Measurements from ENCODE around the gene TM6SF1. TPM values are rescaled to one million over a fixed set of nuclear protein-coding genes. Genes with fewer than 3 reads are reported as not detected.

Gene TM6SF1
- polyA plus RNA-seq, 1 donor from 2014 or later, result 0.16 TPM

DNA sequence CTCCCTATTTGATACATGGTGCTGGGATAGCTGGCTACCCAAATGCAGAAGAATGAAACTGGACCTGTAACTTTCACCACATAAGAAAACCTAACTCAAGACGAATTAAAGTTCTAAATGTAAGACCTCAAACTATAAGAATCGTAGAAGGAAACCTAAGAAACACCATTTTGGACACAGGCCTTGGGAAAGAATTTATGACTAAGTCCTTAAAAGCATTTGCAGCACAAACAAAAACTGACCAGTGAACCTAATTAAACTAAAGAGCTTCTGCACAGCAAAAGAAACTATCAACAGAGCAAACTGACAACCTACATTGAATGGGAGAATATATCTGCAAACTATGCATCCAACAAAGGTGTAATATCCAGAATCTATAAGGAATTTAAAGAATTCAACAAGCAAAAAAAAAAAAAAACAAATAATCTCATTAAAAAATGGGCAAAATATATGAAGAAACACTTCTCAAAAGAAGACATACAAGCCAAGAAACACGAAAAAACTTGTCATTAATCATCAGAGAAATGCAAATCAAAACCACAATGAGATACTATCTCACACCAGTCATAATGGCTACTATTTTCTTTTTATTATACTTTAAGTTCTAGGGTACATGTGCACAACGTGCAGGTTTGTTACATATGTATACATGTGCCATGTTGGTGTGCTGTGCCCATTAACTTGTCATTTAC is 63.2 kb downstream of the TM6SF1 start:
- no peaks in the 10 kb centered on the region for H4K20me1 ChIP-seq (ENCODE audit: insufficient read depth)
- H3K36me3 ChIP-seq (ENCODE audit: insufficient read depth, low read length), result no peaks in the 10 kb centered on the region
- H3K79me2 ChIP-seq (replicated peaks; ENCODE audit: insufficient read depth, low read length), result peaks cover 91% of the 10 kb centered on the region

DNA sequence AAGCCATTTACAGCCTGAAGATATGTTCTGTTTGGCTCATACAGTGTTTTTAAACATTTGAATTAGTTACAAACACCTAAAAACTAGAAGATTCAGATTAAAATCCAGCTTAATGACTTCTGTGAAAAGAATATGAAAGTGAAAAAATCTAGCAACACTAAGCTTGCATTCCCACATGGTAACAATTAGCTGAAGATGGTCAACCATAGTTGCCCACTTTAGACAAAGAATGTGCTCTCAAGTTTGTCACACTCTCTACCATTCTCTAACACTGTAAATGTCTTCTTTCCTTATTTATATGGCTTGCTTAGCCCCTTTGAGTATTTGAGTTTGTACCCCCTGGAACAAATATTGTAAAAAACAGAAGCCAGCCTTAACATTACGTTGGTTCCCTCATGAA is 67.4 kb downstream of the TM6SF1 start:
- H3K9me2 ChIP-seq (ENCODE audit: insufficient read depth, low read length), result no peaks in the 10 kb centered on the region
- H4K20me1 ChIP-seq (ENCODE audit: insufficient read depth), result no peaks in the 10 kb centered on the region
- peaks cover 4% of the 10 kb centered on the region for H3F3A ChIP-seq (ENCODE audit: insufficient read depth, low read length, poor library complexity, severe bottlenecking)
- TF ChIP-seq EP300 (conservative IDR thresholded peaks at IDR 0.05; ENCODE audit: poor library complexity, severe bottlenecking) (no peak), MXI1 (conservative IDR thresholded peaks at IDR 0.05; ENCODE audit: poor library complexity, severe bottlenecking) (no peak), RAD21 (conservative IDR thresholded peaks at IDR 0.05) (no peak), TAF1 (IDR thresholded peaks at IDR 0.05; ENCODE audit: low read depth) (no peak), POLR2AphosphoS5 (IDR thresholded peaks at IDR 0.05) (no peak), EZH2 (IDR thresholded peaks at IDR 0.05; ENCODE audit: borderline replicate concordance, insufficient read depth, low read length, poor library complexity, severe bottlenecking) (no peak), SMC3 (conservative IDR thresholded peaks at IDR 0.05; ENCODE audit: poor library complexity) (no peak)
- TF ChIP-seq, protein P1, sequence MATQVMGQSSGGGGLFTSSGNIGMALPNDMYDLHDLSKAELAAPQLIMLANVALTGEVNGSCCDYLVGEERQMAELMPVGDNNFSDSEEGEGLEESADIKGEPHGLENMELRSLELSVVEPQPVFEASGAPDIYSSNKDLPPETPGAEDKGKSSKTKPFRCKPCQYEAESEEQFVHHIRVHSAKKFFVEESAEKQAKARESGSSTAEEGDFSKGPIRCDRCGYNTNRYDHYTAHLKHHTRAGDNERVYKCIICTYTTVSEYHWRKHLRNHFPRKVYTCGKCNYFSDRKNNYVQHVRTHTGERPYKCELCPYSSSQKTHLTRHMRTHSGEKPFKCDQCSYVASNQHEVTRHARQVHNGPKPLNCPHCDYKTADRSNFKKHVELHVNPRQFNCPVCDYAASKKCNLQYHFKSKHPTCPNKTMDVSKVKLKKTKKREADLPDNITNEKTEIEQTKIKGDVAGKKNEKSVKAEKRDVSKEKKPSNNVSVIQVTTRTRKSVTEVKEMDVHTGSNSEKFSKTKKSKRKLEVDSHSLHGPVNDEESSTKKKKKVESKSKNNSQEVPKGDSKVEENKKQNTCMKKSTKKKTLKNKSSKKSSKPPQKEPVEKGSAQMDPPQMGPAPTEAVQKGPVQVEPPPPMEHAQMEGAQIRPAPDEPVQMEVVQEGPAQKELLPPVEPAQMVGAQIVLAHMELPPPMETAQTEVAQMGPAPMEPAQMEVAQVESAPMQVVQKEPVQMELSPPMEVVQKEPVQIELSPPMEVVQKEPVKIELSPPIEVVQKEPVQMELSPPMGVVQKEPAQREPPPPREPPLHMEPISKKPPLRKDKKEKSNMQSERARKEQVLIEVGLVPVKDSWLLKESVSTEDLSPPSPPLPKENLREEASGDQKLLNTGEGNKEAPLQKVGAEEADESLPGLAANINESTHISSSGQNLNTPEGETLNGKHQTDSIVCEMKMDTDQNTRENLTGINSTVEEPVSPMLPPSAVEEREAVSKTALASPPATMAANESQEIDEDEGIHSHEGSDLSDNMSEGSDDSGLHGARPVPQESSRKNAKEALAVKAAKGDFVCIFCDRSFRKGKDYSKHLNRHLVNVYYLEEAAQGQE (IDR thresholded peaks at IDR 0.05; ENCODE audit: borderline replicate concordance), result no peak
- TF ChIP-seq, protein P2, sequence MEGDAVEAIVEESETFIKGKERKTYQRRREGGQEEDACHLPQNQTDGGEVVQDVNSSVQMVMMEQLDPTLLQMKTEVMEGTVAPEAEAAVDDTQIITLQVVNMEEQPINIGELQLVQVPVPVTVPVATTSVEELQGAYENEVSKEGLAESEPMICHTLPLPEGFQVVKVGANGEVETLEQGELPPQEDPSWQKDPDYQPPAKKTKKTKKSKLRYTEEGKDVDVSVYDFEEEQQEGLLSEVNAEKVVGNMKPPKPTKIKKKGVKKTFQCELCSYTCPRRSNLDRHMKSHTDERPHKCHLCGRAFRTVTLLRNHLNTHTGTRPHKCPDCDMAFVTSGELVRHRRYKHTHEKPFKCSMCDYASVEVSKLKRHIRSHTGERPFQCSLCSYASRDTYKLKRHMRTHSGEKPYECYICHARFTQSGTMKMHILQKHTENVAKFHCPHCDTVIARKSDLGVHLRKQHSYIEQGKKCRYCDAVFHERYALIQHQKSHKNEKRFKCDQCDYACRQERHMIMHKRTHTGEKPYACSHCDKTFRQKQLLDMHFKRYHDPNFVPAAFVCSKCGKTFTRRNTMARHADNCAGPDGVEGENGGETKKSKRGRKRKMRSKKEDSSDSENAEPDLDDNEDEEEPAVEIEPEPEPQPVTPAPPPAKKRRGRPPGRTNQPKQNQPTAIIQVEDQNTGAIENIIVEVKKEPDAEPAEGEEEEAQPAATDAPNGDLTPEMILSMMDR (IDR thresholded peaks at IDR 0.05; ENCODE audit: poor library complexity, severe bottlenecking), result no peak
- H3K27me3 ChIP-seq (ENCODE audit: insufficient read depth, low read depth, low read length), result no peaks in the 10 kb centered on the region
- H3K79me2 ChIP-seq (replicated peaks; ENCODE audit: insufficient read depth, low read length), result peaks cover 85% of the 10 kb centered on the region
- no peak overlapping the region for H3K9ac ChIP-seq (ENCODE audit: low read length)
- no peak overlapping the region for H2AFZ ChIP-seq (ENCODE audit: low read depth, low read length)
- no peak overlapping the region for H3K4me2 ChIP-seq (ENCODE audit: low read length)
- no peak overlapping the region for H3K4me3 ChIP-seq (ENCODE audit: low read length)
- H3K36me3 ChIP-seq (ENCODE audit: insufficient read depth, low read length), result no peaks in the 10 kb centered on the region
- no peak overlapping the region for H3K27ac ChIP-seq (ENCODE audit: low read length)
- no peaks in the 10 kb centered on the region for H3K9me3 ChIP-seq (ENCODE audit: low read length)

More for the DNA sequence above, 63.2 kb downstream of the TM6SF1 start:
- H3K4me2 ChIP-seq (ENCODE audit: low read length), result no peak overlapping the region
- H3K27me3 ChIP-seq (ENCODE audit: insufficient read depth, low read depth, low read length), result no peaks in the 10 kb centered on the region
- H3K4me3 ChIP-seq (ENCODE audit: low read length), result no peak overlapping the region
- H2AFZ ChIP-seq (ENCODE audit: low read depth, low read length), result no peak overlapping the region
- no peak overlapping the region for H3K9ac ChIP-seq (ENCODE audit: low read length)
- H3F3A ChIP-seq (ENCODE audit: insufficient read depth, low read length, poor library complexity, severe bottlenecking), result peaks cover 3% of the 10 kb centered on the region
- TF ChIP-seq RAD21 (conservative IDR thresholded peaks at IDR 0.05), result no peak
- TF ChIP-seq TAF1 (IDR thresholded peaks at IDR 0.05; ENCODE audit: low read depth), result no peak
- no peak for TF ChIP-seq MXI1 (conservative IDR thresholded peaks at IDR 0.05; ENCODE audit: poor library complexity, severe bottlenecking)
- TF ChIP-seq, protein P1 (IDR thresholded peaks at IDR 0.05; ENCODE audit: borderline replicate concordance), result no peak
- TF ChIP-seq EP300 (conservative IDR thresholded peaks at IDR 0.05; ENCODE audit: poor library complexity, severe bottlenecking), result no peak
- no peak for TF ChIP-seq EZH2 (IDR thresholded peaks at IDR 0.05; ENCODE audit: borderline replicate concordance, insufficient read depth, low read length, poor library complexity, severe bottlenecking)
- TF ChIP-seq, protein P2 (IDR thresholded peaks at IDR 0.05; ENCODE audit: poor library complexity, severe bottlenecking), result no peak
- no peaks in the 10 kb centered on the region for H3K9me3 ChIP-seq (ENCODE audit: low read length)
- H3K27ac ChIP-seq (ENCODE audit: low read length), result no peak overlapping the region
- no peaks in the 10 kb centered on the region for H3K9me2 ChIP-seq (ENCODE audit: insufficient read depth, low read length)
